ENCODE results near the gene NUP155. TPM values are rescaled to one million over a fixed set of nuclear protein-coding genes. Genes with fewer than 3 reads are reported as not detected.

The NUP155 gene
- total and polyA plus RNA-seq, 2 of the 4 experiments (the other 2 are of a cell fraction) = 7.5 to 43.9 TPM

DNA sequence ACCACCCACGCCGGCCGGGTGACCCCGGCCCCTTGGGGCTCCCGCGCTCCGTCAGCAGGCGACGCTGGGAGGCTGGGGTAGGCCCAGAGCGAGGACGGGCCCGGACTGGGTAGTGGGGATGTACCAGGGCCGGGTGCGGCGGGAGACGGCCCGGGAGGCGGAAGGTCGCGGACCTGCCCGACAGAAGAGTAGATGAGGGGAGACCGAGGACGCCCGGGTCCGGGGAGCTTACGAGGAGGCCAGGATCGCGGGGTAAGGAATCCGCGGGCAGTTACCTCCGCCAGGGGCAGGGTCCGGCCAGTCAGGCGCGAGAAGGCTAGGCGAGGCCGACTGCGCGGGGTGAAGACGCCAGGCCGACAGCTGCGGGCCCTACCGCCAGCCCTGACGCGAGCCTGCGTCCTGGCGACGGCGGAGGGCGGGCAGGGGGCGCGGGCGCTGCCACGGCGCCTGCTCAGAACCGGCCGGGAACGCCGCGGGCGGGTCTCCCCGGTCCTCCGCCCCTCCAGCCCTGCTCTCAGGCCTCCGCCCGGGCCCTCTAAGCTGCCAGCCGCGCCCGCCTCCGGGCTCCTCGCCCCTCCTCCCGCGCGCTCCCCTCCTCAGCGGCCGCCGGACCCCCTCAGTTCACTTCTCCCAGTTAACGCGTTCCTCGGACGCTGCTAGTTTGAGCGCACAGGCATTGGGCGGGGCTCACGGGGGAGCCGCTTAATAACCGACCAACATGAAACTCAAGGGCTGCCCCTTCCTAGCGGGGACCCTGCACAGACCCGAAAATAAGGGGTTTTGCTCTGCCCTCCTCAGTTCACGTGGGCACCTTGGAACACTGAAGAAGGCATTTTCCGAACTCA is 121.7 kb downstream of the NUP155 start, which contains the start of gene CPLANE1:
Gene CPLANE1 (minus strand): TSS at position 407 of the 845 bp plus-strand sequence. CDS start 1,678 bp downstream, outside the sequence.
- dilution Hi-C loops (cut with HindIII; ENCODE audit: low sequenced_read_pairs, unreplicated experiment) = no loop called here

More for the DNA sequence above, 121.7 kb downstream of the NUP155 start, which contains the start of gene CPLANE1:
- Histone ChIP-seq H3K4me3 (ENCODE audit: insufficient read depth, low read depth, low read length) (peak within 1 kb of the TSS; percentile 83), H2AK9ac (replicated peaks; ENCODE audit: low read depth, low read length, poor library complexity) (peak within 1 kb of the TSS; percentile 97), H2BK120ac (ENCODE audit: low read depth, low read length) (peak within 1 kb of the TSS; percentile 68), H4K20me1 (ENCODE audit: insufficient read depth, low read length) (no peaks in the 10 kb centered on the region; the same call in 1 of the 2 replicates), H3K4me2 (ENCODE audit: low read depth, low read length) (peak within 1 kb of the TSS; percentile 90), H3K79me1 (ENCODE audit: low read depth in 1 of 2, low read length in 2 of 2) (peaks cover 11 to 36% of the 10 kb centered on the region in 2 experiments), H3K36me3 (ENCODE audit: control insufficient read depth, insufficient read depth, low read length) (peaks cover 2% of the 10 kb centered on the region; the same call in 1 of the 2 replicates), H2BK15ac (ENCODE audit: low read depth, low read length) (no peak within 1 kb of the TSS; the same call in 2 of the 3 replicates), H3K4ac (ENCODE audit: low read depth, low read length) (peak within 1 kb of the TSS; percentile 95), H4K91ac (ENCODE audit: insufficient read depth, low read depth, low read length) (peak within 1 kb of the TSS; percentile 75), H2BK20ac (ENCODE audit: low read depth, low read length) (no peak within 1 kb of the TSS), H2BK5ac (ENCODE audit: low read depth, low read length, poor library complexity, severe bottlenecking) (peak within 1 kb of the TSS; percentile 42), H3K9me3 (ENCODE audit: control insufficient read depth, insufficient read depth, low read length) (no peaks in the 10 kb centered on the region), H3K27me3 (ENCODE audit: control insufficient read depth, insufficient read depth, low read length) (no peaks in the 10 kb centered on the region), H3K18ac (ENCODE audit: low read depth, low read length) (peak within 1 kb of the TSS; percentile 48), H3K9me1 (ENCODE audit: insufficient read depth, low read length) (peaks cover 12% of the 10 kb centered on the region), H4K5ac (ENCODE audit: low read depth, low read length) (peak within 1 kb of the TSS; percentile 89), H3K56ac (ENCODE audit: extremely low read depth, insufficient read depth, low read length) (peak within 1 kb of the TSS; percentile 80), H4K8ac (ENCODE audit: low read depth in 2 of 2, low read length in 2 of 2) (peak within 1 kb of the TSS; percentile 95 to 98), H3K27ac (ENCODE audit: insufficient read depth, low read length) (peak within 1 kb of the TSS; percentile 82), H2AFZ (replicated peaks; ENCODE audit: low read length, poor library complexity) (peak within 1 kb of the TSS; percentile 97), H3K9ac (ENCODE audit: low read depth, low read length) (peak within 1 kb of the TSS; percentile 89), H3K14ac (replicated peaks; ENCODE audit: low read depth, low read length) (peak within 1 kb of the TSS; percentile 90), H3K23ac (ENCODE audit: low read depth, low read length) (peak within 1 kb of the TSS; percentile 75), H3K4me1 (ENCODE audit: control insufficient read depth, insufficient read depth, low read length) (peaks cover 5% of the 10 kb centered on the region), H2AK5ac (ENCODE audit: low read depth, low read length) (peak within 1 kb of the TSS; percentile 80)
- ChIA-PET CTCF (interaction anchor here (0.6 kb wide), 1 partner anchor 115 kb away, joined by 3 read pairs; no protein-coding TSS in a partner anchor), POLR2A (ENCODE audit: unreplicated experiment) (interaction anchor here (0.5 to 0.8 kb wide), 3 partner anchors 15 to 60 kb away, joined by 3 to 17 read pairs (median 3); no protein-coding TSS in a partner anchor)
- intact Hi-C loops (cut with micrococcal nuclease) (no loop called here), in situ Hi-C loops (cut with MboI; ENCODE audit: low sequenced_read_pairs) (no loop called here)
- BruUV-seq (replicated peaks) = TSS peak; percentile 58
- DNase-seq (peak; percentile 74), ATAC-seq (ENCODE audit: low read depth) (peak; percentile 97)
- TF ChIP-seq FOS (IDR thresholded peaks at IDR 0.05; ENCODE audit: low read depth, low read length) (no peak), NFE2L2 (IDR thresholded peaks at IDR 0.05; ENCODE audit: low read depth, low read length) (no peak), MAZ (IDR thresholded peaks at IDR 0.05; ENCODE audit: borderline replicate concordance, low read depth, low read length) (peak; percentile 72; the same call in 1 of the 2 replicates), SMC3 (IDR thresholded peaks at IDR 0.05; ENCODE audit: low read depth, low read length) (no peak), POLR2A (IDR thresholded peaks at IDR 0.05; ENCODE audit: low read depth, low read length) (peak; percentile 75), MXI1 (IDR thresholded peaks at IDR 0.05; ENCODE audit: borderline replicate concordance, low read depth, low read length) (peak; percentile 34; the same call in 1 of the 2 replicates)
- TF ChIP-seq, protein P1, sequence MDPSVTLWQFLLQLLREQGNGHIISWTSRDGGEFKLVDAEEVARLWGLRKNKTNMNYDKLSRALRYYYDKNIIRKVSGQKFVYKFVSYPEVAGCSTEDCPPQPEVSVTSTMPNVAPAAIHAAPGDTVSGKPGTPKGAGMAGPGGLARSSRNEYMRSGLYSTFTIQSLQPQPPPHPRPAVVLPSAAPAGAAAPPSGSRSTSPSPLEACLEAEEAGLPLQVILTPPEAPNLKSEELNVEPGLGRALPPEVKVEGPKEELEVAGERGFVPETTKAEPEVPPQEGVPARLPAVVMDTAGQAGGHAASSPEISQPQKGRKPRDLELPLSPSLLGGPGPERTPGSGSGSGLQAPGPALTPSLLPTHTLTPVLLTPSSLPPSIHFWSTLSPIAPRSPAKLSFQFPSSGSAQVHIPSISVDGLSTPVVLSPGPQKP (IDR thresholded peaks at IDR 0.05; ENCODE audit: borderline replicate concordance, low read depth, low read length) = no peak
- whole genome bisulfite sequencing, 2 experiments (ENCODE audit: extremely low coverage in 2 of 2, insufficient read length in 1 of 2) = 2% methylated on average over 38 of the region's 88 CpGs; no CpG with 5 or more reads in 1 of the 2 experiments

Data from IMR-90 (cell line).